Anterior cingulate cortex (tissue), 58 donors: ENCODE results near the gene AFF4.

Experiments used
- DNase-seq, 58 donors: peaks; one replicate each; lab custom pipeline; 2025; lab: John Stamatoyannopoulos, UW

The AFF4 gene

GRCh38 chr5:132890817-132891216 lies 72.6 kb downstream of the AFF4 start:
- no peak for DNase-seq

- no peak for DNase-seq
These were observed 73.9 kb downstream of the AFF4 start for GRCh38 chr5:132889501-132889900.

GRCh38 chr5:132887283-132887682 lies 76.2 kb downstream of the AFF4 start:
- DNase-seq: no peak

GRCh38 chr5:132886064-132886823 lies 77.2 kb downstream of the AFF4 start:
- peak in 8 of 58 donors; percentile 5 to 34 (median 15) for DNase-seq

- DNase-seq: no peak
These were observed 78.9 kb downstream of the AFF4 start for GRCh38 chr5:132884548-132884947.

GRCh38 chr5:132883261-132883834 lies 80.1 kb downstream of the AFF4 start:
- DNase-seq: peak in 38 of 58 donors; percentile 5 to 85 (median 40)

GRCh38 chr5:132877938-132878337 lies 85.5 kb downstream of the AFF4 start:
- peak in 10 of 58 donors; percentile 3 to 35 (median 12) for DNase-seq

- DNase-seq: peak in 1 of 58 donors; percentile 46
These were observed 86.0 kb downstream of the AFF4 start for GRCh38 chr5:132877466-132877865.

GRCh38 chr5:132876020-132876759 lies 87.2 kb downstream of the AFF4 start:
- no peak for DNase-seq

GRCh38 chr5:132873930-132874271 lies 89.5 kb downstream of the AFF4 start:
- DNase-seq: no peak

- no peak for DNase-seq
These were observed 90.1 kb downstream of the AFF4 start, which contains the start of gene LEAP2 for GRCh38 chr5:132873119-132873929. Gene LEAP2 (plus strand): TSS chr5:132873668. CDS start chr5:132873695, 27 bp downstream.

GRCh38 chr5:132872788-132873118 lies 90.7 kb downstream of the AFF4 start:
- DNase-seq: no peak

GRCh38 chr5:132871459-132872284 lies 91.8 kb downstream of the AFF4 start:
- no peak for DNase-seq

- DNase-seq: no peak
These were observed 92.6 kb downstream of the AFF4 start for GRCh38 chr5:132870801-132871200.

GRCh38 chr5:132868754-132869153 lies 94.7 kb downstream of the AFF4 start:
- DNase-seq: no peak

GRCh38 chr5:132867046-132867451 lies 96.4 kb downstream of the AFF4 start:
- no peak for DNase-seq

GRCh38 chr5:132866342-132867045 lies 96.9 kb downstream of the AFF4 start, which contains the start of the genes GDF9 and UQCRQ:
Gene GDF9 (minus strand): TSS chr5:132866469. CDS start chr5:132864533, 1,936 bp downstream.
Gene UQCRQ (plus strand): TSS chr5:132866642. CDS start chr5:132866882, 240 bp downstream.
- DNase-seq: peak; percentile 68 to 100 (median 97)

GRCh38 chr5:132865668-132866341 lies 97.6 kb downstream of the AFF4 start:
- DNase-seq: peak in 4 of 58 donors; percentile 7 to 50 (median 28)
